Measurements from ENCODE around the gene RPL22.
A peak's percentile ranks its signal among the peaks of the same experiment; 100 is the strongest.

Gene RPL22

DNA sequence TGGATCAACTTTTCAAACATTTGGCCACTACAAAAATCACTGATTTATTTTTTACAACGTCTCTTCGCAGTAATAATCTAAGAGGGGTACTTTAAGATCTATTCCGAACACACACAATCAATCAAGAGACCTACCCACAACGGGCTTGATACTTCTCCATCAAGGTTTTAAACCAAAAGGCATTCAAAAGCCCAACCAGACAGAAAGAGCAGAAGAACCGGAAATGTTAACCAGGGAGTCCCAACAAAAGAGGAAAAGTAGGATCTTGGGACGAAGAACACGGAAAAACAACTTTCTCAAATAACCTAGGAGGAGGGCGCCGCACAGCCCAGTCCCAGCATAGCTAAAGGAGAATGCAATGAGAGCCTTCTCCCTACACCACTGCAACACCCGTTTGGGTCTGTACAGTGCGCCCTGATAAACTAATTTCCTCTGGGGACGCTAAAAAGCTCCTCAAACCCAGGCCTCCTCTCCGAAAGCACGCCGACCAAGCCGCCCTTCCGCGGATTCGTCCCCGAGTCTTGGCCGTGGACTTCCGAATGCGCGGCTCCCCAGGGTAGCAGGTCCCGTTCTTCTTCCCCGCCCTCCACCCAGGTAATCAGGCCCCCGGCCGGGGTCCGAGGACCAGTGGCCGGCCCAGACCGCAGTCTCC, 623 bp downstream of the RPL22 start:
- DNase-seq = no peak

- no peak for DNase-seq
Measured at GRCh38 chr1:6197746-6198427, 1.5 kb downstream of the RPL22 start.

GRCh38 chr1:6191968-6192367, 7.4 kb downstream of the RPL22 start:
- DNase-seq = no peak

- no peak for DNase-seq
Measured at GRCh38 chr1:6188466-6188865, 10.9 kb downstream of the RPL22 start.

- peak; percentile 51 for DNase-seq
Measured at GRCh38 chr1:6185635-6186382, 13.6 kb downstream of the RPL22 start.

DNA sequence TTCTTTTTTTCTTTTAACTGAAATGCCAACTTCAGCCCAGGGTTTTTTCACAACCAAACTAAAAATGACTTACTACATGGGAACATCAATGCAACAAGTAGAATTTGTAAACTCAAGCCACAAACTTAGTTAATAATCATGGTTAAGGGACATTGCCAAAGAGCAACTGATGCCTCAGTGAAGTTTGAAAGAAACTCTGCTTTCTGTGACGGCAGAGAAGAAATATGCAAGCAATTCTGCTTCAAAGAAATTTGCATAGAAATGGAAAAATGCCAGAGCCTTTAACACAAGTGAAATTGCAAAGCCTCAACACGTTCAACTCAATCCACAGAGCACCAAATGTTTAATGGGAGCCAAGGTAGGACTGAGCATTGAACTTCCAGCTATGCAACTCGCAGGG, 14.2 kb downstream of the RPL22 start:
- peak; percentile 86 for DNase-seq

DNA sequence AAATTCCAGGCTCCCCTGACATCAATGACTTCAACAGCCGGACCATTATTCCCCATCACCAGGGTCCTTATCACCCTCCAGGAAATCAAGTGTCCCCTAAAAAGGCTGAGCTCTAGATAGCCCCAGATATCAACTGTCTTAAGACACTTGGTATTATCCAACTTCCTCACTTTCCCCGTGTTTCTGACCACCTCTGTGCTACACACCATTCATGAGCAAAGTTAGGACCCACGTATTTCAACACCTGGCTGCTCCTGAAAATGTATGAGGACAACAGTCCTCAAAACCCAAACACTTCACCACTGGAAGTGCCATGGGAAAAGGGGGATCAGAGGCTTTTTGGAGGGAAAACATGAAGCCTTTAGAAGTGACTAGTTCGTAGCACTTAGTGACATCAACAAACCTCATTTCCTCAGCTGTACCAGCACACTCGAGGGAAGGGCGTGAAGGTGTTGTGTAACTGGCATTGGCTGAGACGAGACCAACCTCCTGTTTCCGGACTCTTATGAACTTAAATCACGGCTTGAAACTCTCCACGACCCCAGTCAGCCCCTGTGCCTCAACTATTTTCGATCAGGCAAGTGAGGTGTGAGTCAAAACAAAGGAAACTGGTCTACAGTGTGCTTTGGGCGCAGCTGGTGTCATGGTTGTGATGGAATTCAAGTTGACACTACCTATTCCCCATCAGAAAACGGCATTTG, 15.2 kb downstream of the RPL22 start:
- DNase-seq = no peak

- DNase-seq = no peak
Measured at GRCh38 chr1:6183520-6183989, 15.8 kb downstream of the RPL22 start.

DNA sequence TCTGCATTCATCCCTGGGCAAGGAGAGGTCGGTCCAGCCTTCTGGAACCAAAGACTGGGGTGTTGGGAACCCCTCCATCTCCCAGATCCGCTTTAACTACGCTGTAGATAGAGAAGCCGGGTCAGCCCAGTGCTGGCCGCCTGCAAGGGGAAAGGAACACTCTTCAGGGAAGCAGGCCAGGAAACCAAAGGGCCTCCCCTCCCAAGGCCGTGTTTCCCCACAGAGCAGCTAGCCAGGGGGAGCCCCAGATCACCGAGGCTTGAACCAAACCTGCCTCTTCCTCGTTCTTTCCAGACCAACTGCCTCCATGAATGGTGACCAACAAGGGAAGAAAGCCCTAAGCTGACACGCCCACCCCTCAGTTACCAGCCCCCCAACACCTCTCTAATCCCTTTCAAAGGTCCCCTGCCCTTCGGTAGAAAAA, 18.0 kb downstream of the RPL22 start:
- DNase-seq = no peak

GRCh38 chr1:6180707-6181311, 18.6 kb downstream of the RPL22 start:
- no peak for DNase-seq

- no peak for DNase-seq
Measured at GRCh38 chr1:6180268-6180706, 19.1 kb downstream of the RPL22 start, which contains the start of gene CHD5. TSS of gene CHD5 (minus strand) at chr1:6180321. CDS start at chr1:6180023, 298 bp downstream.

- DNase-seq = no peak
Measured at GRCh38 chr1:6179564-6180175, 19.7 kb downstream of the RPL22 start.

GRCh38 chr1:6178751-6179563, 20.4 kb downstream of the RPL22 start:
- DNase-seq = no peak

GRCh38 chr1:6177681-6178380, 21.6 kb downstream of the RPL22 start:
- no peak for DNase-seq

- DNase-seq = no peak
Measured at GRCh38 chr1:6176779-6177178, 22.6 kb downstream of the RPL22 start.

DNA sequence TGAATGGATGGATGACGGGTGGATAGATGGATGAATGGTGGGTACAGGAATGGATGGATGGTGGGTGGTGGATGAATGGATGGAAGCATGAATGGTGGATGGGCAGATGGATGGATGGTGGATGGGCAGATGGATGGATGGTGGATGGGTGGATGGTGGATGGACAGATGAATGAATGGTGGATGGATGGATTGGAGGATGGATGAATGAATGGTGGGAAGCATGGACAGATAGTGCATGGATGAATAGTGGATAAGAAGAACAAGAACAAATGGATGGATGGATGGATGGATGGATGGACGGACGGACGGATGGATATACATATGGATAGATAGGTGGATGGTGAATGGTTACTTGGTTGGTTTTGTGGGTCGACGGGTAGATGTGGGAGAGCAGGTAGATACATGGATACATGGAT, 24.0 kb downstream of the RPL22 start:
- no peak for DNase-seq

- no peak for DNase-seq
Measured at GRCh38 chr1:6174621-6175410, 24.6 kb downstream of the RPL22 start.

DNA sequence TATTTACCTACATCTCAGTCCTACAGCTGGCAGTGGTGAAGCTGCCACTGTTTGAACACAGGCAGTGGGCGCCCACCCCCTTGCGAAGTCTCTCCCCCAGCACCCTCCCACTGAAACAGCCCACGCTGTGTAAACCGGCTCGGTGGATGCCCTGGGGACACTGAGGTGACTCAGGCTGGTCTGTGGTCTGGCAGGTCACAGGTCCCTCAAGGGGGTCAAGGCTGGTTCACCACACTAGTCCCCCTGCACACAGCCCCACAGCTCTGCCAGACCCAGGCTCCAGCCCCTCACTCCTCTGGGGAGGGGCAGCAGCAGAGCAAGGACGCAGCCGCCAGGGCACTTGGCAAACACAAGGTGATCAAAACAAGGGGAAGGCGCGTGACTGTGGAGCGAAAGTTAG, 26.8 kb downstream of the RPL22 start:
- no peak for DNase-seq

DNA sequence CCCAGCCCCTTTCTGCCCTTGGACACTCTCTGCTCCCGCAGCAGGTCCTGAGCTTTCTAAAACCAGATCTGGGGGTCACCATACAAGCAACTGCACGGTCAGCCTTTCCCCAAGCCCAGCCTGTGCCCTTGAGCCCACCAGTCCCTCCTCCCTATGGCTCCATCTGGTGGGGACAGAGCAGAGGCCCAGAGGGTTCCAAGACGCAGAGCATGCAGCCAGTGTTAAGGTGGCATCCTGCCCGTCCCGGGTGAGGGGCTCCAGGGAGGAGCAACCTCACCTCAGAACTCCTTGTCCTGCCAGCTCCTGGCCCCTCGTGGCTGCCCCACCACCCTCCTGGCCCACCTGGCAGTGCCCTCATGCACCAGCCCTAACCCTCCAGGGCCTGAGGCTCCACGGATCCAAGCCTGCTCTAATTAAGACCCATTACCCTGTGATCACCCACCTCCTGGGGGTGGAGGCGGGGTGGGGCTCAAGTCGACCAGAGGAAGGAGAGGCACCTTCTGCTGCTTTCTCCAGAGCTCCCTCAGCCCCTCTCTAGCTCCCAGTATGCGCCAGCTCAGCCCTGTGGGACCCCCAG, 27.8 kb downstream of the RPL22 start:
- no peak for DNase-seq

All from fibroblast of skin of right biceps (primary cell).